Stimulated activated CD8-positive, alpha-beta memory T cell treated with anti-CD3 and anti-CD28 coated beads, Interleukin-2, amount 100 ng/mL, for 48 hours (primary cell): ENCODE measurements around the gene SCAPER.
A peak's percentile ranks its signal among the peaks of the same experiment; 100 is the strongest.

Source experiments
- DNase-seq, 2 donors: peaks; one replicate each; pipeline ENCODE4 v3.0.0-alpha.2; 2020; ENCODE audit warnings: low read depth in 2 of 2

Gene SCAPER

DNA sequence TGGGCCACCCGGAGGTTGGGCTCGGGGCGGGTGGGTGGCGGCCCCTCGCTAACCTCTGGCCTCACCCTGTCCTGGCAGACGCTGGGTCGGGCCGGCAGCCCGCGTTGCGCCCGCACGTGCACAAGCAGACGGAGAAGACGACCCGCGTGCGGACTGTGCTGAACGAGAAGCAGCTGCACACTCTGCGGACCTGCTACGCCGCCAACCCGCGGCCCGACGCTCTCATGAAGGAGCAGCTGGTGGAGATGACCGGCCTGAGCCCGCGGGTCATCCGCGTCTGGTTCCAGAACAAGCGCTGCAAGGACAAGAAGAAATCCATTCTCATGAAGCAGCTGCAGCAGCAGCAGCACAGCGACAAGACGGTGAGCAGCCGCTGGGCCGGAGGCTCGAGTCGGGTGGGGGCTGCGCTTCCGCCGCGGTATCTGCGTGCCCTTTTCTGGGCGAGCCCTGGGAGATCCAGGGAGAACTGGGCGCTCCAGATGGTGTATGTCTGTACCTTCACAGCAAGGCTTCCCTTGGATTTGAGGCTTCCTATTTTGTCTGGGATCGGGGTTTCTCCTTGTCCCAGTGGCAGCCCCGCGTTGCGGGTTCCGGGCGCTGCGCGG is 564.8 kb downstream of the SCAPER start:
- DNase-seq, result no peak

DNA sequence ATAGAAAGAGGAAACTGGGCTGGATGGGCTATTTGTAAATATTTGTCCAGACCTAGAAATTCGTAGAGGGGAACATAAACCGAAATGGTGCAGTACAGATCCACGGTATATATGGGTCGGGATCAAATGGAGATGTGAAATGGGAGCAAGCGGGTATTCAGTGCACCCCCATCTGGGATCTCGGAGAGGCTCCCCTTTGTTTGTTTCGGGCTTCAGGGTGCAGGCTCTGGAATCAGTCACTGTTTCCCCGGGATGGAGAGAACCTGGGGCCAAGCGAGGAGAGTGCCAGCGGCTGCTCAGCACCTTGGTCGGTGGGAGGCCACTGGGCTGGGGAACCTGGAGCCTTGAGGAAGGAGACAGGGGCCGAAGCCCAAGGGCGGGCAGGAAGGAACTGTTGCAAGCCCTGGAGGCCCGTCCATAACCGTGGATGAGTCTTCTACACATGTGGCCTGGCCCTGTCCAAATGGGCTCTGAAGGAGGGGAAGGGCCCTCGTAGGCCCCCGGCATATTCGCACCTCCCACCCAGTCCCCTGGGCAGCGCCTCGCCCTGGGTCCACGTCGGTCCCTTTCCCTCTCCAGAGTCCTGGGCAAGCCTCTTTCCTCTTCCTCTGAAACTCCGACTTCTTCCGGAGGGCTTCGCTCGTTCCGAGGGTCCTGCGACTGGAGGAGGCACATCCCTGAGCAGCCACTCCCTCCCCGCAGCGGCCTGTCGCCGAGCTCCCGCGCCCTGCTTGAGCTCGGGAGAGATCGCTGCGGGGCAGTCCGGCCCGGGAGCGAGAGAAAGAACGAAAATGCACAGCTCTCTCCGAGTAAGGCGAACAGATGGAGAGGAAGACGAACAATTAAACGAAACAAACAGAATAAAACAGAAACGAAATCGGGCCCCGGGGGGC is 565.6 kb downstream of the SCAPER start:
- DNase-seq, result no peak

DNA sequence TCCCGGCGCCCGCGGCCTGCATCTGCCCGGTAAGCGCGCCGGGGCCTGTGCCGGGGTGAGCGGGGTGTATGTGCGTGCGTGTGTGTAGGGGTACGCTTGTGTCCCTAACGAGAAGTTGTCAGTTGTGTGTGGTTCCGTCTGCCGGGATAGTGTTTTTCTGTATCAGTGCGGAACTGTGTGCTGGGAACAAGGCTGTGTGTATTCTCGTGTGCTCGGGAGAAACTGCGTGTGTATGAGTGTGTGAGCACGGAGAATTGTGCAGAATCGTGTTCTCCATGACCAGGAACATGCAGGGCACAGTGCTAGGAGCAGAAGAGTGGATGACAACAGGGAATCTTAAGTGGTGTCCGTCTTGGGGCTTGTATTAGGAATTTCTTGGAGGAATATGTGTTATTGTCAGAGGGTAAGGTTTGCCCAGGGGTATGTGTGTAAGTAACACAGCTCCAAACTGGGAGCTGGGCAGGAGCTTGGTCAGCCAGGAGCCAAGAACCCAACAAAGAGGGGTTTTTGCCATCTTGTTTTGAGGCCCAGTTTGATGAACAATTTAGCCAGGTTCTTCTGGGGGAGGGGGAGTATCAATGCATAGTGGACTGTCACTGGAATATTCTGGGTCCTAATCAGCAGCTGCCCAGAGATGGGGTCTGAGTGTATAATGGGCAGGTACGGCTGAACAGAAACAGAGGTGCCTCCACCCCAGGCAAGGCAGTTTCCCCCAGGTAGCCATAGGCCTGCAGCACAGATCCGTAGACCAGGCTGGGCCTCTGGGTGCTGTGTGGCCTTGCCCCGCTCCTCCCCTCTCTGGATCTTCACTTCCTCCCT is 566.4 kb downstream of the SCAPER start:
- DNase-seq, result no peak

DNA sequence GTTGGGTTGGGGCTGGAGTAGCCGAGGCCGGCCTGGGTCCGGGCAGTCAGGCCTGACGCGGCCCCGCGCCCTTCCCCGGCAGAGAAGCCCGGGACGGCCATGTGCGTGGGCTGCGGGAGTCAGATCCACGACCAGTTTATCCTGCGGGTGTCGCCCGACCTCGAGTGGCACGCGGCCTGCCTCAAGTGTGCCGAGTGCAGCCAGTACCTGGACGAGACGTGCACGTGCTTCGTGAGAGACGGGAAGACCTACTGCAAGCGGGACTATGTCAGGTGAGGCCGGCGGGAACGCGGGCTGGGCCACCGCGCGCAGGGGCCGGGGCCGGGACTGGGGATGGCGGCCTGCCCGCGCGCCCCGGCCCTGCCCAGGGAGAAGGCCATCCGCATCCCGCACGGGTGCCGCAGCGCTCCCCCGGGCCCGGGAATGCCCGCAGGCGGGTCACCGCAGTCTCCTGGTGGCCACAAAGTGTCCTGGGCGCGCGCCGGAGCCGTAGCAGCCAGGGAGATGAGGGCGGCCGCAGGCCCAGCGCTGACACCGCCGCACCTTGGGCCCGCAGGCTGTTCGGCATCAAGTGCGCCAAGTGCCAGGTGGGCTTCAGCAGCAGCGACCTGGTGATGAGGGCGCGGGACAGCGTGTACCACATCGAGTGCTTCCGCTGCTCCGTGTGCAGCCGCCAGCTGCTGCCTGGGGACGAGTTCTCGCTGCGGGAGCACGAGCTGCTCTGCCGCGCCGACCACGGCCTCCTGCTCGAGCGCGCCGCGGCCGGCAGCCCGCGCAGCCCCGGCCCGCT is 567.2 kb downstream of the SCAPER start:
- DNase-seq, result no peak

DNA sequence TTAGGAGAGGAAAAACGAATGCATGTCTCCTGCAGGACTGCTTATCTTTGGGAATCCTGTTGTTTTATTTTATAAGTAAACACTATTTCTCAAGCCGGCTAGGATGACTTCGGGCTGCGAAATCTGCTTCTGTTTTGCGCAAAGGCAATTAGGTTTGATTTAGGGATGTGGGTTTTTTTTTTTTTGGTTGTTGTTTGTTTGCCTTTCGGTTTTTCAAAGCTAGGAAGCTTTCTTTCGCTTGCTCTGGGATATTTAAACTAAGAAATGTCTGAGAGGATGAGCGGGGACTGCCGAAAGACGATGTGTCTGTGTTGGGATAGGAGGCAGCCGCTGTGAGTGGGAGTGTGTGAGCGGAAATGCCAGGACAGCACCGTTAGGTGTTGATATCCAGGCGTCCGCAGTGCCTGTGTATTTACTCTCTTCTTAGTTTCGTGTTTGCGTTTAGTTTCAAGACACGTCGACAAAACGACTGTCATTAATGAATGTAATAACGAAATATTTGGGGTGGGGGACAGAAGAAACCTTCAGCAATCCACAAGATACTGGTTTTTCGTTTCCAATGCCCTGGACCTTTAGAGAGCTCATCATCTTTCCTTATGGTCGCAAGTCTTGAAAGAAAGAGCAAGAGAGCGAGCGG is 568.0 kb downstream of the SCAPER start:
- no peak for DNase-seq

DNA sequence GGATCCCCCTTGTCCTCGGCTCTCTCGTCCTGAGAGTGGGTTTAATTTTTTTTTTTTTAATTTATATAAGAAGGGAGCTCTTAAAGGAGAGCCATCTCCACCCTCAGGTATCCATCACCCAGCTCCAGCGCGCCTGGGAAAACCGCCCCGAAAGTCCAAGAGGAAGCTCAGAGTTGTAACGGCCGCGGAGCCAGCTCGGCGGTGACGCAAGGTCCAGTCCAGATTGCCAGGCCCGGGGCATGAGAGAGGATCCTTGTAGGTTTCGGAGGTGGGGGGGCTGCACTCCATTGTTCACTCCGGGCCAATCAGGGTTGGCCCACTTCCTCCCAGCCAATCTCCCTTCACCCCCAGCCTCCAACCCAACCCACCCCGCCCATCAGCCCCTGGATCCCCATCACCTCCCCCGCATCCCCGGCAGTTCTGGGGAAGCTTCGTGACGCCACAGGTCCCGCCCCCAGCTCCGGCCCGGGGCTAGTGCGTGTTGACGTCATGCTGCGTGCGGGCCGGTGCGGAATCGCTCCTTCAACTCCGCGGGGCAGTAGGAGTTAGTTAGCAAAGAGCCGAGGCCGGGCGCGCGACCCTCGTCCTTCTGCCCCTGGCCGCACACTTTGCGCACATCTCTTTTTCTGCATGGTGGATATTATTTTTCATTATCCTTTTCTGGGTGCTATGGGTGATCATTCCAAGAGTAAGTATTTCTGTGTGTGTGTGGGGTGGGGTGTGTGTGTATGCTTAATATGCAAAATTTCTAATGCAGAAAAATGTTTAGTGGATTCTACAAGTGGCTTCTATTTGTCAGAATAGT is 568.7 kb downstream of the SCAPER start, which contains the start of gene ISL2:
ISL2 (plus strand) TSS at position 520 of the 805 bp plus-strand sequence; CDS start at position 631, 111 bp downstream.
- peak; percentile 70 to 79 for DNase-seq

DNA sequence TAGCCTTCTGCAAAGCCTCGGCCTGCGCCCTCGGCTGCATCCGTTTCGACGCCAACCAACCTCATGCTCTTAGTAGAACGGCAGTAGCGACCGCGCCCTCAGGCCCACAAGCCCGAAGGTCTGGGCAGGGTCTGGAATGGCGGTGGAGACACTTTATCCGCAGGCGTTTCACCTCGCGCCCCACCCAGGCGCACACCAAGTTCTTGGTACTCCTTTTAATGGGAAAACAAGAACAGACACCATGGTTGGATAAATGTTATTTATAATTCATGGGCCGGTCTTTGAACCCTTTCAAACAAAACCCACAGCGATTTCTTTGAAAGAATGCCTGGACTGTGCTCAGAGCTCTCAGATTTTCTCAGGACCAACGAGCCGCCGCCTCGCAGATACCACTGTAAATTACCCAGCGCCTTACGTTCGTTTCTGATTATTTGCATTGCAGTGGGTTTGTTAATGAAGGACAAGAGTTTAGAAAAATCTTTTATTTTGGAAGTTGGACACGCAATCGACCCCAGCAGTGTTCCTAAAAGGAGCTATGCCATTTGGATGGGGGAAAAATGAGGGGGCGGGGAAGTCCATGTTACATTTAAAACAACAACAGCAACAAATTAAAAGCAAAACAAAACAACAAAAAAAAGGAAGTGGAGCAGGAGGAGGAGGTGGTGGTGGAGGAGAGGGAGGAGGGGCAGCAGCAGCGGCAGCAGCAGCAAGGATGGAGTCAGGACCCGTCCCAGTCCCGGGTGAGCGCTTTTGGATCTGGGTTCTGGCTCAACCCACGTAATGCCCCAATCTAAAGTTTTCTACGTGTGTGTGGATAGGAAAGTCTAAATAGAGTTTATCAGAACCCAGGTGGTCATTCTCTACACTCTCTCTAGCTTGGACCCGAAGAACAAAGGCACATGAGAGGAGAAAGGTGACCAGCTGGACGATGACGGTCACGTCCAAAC is 569.6 kb downstream of the SCAPER start:
- no peak for DNase-seq

DNA sequence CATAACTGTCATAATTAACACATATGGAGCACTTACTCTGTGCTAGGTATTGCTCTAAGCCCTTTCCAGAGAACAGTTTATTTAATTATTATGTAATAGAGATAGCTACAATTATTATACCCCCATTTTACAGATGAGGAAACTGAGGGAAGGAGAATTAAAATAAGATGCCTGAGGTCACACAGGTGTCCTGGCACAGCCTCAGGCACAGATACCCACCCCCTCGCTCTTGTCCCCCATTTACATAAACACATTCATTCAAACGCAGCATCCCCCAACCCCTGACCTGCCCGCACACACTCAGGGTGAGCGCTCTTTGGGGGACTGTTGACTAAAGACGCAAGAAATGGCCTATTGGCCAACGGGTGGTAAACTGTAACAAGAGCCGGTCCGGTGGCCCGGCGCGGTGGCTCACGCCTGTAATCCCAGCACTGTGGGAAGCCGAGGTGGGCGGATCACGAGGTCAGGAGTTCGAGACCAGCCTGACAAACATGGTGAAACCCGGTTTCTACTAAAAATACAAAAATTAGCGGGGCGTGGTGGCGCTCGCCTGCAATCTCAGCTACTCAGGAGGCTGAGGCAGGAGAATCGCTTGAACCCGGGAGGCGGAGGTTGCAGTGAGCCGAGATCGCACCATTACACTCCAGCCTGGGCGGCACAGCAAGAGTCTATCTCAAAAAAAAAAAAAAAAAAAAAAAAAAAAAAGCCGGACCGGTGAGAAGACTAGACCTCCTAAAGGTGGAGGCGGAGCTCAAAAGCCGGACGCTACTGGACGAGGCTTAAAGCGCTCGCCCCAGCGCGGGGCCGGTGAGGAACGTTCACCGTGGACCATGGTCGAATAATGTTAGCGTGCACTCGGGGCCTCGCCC is 570.5 kb downstream of the SCAPER start:
- no peak for DNase-seq

DNA sequence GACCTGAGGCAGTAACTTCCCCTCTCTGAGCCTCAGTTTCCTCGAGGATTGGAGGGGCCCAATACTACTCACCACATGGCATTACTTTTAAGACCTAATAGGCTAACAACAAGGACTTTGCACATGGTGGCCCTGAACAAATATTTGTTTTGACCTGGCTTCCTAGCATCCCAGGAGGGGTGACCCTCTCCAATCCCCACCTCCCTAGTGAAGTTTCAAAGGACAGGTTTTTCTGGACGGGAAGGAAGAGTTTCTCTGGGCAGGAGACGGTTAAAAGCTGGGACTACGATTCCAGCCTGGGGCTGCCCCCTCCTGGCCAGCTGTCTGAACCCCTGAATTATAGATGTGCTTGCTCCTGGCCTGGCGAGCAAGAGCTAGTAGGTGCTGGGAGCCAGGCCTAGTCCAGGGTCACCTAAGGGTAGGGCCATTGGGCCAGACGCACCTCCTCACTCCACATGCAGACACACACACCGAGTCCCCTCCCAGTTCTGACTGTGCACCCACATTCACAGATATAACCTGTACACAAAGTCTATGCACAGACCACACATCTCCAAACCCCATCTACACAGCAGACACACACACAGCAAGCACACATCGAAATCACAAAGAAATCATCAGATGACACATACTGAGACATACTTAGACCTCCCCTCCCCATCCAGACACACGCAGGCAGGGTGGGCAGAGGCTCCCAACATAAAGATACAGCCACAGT is 571.3 kb downstream of the SCAPER start:
- no peak for DNase-seq

DNA sequence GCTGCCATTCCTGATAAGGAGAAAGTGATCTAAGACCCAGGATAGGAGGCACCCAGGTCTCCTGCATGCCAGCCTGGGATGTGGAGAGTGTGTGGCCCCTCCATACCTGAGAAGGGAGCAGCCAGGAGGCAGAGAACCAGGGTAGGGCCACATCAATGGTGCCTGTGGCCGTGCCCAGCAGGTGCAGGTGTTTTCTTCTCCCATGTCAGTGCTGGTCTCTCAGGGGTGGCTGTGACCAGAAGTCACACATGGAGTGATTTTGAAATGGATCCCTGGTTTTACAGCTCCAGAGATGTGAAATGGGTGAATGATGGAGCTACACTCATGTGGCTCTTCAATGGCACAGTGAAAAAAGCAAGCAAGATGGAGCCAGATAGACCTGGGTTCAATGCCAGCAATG is 571.8 kb downstream of the SCAPER start:
- no peak for DNase-seq

DNA sequence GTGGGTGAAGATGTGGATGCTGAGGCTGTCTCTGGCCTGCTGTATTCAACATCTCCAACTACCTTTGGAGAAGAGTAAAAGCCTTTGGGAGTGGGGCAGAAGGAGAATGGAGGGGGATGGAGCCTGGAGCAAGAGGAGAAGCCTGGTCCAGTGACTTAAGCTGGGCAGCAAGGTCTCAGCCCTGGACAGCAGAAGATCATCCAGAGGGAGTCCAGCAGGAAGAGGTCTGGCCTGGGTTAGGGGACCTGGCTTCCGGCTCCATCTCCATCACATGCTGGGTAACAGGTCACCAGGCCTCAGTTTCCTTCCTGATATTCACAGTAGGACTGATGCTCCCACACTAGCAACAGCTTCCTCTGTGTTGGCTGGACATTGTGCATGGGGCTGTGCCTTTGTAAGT is 572.3 kb downstream of the SCAPER start:
- DNase-seq, result no peak

DNA sequence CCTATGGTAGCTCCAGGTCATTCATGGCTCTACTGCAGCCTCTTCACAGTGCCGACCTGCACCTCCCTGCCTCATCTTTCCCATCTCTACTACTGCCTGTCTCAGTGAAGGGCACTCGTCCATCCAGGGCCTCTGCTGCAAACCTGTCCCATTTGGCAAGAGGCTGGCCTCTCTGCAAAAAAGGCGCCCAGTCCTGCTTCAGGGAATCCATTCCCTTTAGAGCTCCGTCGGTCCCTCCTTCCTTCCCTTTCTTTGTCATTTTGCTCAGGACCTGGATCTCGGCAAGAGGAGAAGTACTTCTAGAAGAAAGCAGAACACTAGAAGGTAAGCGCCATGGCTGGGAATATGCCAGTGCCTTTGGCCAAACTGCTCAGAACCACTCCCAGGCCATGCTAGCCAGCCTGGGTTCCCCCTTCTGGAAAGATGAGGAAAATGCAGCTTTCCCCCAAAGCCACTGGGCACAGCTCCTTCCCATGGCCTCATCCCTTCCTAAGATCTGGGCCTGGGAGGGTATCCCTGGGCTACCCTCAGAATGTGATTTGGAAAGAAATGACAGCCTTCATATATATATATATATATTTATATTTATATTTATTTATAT is 575.0 kb downstream of the SCAPER start:
- no peak for DNase-seq

DNA sequence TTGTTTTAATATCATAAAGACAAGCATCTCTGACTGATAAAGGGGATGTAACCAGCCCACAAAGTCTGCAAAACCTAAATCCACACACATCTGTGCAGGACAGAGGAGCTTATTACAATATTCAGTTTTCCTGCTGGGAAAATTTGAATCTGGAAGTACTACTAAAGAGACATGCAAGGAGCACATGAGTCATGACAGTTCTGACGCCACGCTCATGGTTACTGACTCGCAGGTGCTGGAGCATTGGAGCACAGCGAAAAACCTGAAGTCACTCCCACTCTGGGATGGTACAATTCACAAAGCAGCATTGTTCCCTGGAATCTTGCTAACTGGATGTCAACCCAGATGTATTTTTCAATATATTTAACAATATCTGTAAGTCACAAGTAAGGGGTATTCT is 576.2 kb downstream of the SCAPER start:
- no peak for DNase-seq

DNA sequence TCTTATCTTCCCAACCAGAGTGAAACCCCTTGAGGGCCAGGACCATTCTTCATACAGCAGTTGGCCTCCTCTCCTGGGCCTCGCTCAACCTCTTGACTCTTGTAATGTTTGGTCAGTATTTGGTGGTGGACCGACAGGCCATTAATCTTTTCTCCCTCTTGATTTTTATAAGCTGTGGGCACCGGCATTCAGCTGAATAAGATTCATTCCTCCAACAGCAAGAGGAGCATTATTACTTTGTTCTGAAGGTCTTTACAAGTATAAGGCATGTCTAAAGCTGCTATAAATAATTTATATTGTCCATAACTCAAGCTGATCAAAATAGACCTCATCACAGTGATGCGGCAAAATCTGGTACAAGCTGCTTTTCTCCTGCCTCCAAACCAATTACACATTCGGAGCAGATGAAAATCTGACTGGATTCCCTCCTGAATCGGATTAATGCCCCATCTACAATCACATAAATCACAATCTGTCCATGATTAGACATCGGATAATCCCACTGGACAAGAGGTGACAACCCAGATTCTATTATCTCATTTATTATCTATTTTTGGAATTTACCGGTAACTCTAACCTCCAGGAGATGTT is 576.9 kb downstream of the SCAPER start:
- no peak for DNase-seq

DNA sequence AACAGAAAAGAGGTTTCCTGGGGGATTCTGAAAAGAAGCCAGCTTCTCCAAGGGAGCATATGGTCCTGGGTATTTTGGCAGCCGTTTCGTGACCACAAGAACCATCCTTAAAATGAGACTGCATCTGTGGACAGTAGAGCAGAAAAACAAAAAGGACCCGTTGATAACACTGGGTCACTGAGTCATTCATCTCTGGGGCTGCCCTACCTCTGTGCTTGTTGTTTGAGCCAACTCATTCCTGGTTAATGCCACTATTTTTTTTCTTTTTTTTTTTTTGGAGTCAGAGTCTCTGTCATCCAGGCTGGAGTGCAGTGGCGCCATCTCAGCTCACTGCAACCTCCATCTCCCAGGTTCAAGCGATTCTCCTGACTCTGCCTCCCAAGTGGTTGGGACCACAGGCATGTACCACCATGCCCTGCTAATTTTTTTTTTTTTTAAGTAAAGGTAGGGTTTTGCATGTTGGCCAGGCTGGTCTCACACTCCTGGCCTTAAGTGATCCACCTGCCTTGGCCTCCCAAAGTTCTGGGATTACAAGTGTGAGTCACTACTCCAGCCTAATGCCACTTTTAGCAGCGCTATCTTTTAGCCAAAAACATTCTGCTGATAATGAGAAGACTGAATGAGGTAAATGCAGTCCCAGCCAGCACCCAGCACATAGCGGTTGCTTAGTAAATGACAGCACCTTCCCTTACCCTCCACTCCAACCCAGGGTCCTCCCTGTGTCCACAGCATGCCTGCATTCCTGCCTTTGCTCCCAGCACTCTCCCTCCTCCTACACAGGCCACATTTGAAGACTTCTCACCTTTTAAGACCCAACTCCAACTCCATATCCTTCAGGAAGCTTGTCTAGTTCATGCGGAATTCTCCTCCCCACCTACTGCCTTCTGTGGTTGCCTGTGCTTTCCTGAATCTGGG is 577.7 kb downstream of the SCAPER start:
- no peak for DNase-seq

DNA sequence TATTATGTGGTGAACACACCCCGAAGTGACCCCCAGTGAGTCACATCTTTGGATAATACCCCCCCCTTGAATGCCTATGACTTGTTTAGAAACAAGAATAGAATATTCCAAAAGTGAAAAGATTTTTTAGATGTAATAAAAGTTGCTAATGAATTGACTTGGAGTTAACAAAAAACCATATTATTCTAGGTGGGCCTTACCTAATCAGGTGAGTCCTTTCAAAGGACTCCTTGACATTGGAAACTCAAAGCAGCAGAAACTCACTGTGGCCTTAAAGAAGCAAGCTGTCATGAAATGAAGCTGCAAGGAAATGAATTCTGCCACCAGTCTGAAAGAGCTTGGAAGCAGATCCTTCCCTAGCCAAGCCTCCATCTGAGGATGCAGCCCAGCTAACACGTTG is 579.4 kb downstream of the SCAPER start:
- DNase-seq, result no peak
